GM13976 (cell line): ENCODE measurements around the gene TPRA1.
"Not testable (repeated sequence)": the region's sequence is repeated elsewhere in the genome, so short reads cannot be mapped to it uniquely, and the experiment has no call there.

ENCODE experiments used
- DNase-seq: peaks from one replicate; pipeline ENCODE4 v3.0.0; 2012; ENCODE audit warnings: low spot score
- in situ Hi-C: fragments of 300-500 bp; cut with MboI; formaldehyde crosslinking; loops from one replicate; pipeline ENCODE4 v1.12.0; 2022; ENCODE audit warnings: low sequenced_read_pairs, mixed read lengths, inconsistent platforms; ENCODE audit not compliant: unreplicated experiment
- TF ChIP-seq, protein P1 (sequence below): IDR thresholded peaks from 2 replicates; pipeline ENCODE4 v1.5.1; 2012; ENCODE audit warnings: borderline replicate concordance, mild to moderate bottlenecking; ENCODE audit not compliant: insufficient read depth; ENCODE audit errors: extremely low read depth, missing control alignments, control extremely low read depth

Gene TPRA1

DNA sequence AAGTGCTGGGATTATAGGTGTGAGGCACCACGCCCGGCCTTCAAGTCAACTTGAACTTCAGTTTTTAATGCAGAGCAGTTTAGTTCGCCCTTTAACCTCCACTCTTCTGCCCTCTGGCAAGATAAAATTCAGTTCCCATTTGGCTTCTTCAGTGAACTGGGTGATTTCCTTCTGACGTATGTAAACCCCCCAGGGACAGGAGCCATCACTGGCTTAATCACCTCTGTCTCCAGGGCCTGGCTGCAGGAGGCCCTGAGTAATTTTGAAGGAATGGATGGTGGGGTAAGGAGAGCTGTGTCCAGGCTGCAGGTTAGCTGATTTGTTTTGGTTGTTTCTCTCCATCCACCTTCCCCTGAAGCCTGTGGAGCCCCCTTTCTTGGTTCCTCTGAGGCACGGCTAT, 19.6 kb upstream of the TPRA1 start:
- DNase-seq: no peak
- TF ChIP-seq, protein P1, sequence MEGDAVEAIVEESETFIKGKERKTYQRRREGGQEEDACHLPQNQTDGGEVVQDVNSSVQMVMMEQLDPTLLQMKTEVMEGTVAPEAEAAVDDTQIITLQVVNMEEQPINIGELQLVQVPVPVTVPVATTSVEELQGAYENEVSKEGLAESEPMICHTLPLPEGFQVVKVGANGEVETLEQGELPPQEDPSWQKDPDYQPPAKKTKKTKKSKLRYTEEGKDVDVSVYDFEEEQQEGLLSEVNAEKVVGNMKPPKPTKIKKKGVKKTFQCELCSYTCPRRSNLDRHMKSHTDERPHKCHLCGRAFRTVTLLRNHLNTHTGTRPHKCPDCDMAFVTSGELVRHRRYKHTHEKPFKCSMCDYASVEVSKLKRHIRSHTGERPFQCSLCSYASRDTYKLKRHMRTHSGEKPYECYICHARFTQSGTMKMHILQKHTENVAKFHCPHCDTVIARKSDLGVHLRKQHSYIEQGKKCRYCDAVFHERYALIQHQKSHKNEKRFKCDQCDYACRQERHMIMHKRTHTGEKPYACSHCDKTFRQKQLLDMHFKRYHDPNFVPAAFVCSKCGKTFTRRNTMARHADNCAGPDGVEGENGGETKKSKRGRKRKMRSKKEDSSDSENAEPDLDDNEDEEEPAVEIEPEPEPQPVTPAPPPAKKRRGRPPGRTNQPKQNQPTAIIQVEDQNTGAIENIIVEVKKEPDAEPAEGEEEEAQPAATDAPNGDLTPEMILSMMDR: no peak
- in situ Hi-C loops: no loop called here

DNA sequence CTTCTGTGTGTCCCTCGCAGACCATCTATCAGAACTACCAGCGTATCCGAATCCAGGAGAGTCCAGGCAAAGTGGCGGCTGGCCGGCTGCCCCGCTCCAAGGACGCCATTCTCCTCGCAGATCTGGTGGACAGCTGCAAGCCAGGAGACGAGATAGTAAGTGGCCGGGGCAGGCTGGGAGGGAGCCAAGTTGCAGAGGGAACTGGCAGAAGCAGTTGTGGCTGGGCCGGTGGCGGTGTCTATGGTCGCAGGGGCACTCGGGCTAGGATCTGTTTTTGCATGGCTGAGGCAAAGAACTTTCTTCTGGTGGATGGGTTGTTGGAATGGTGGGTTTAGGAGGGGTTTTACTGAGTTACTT, 17.8 kb upstream of the TPRA1 start:
- TF ChIP-seq, protein P1: no peak
- DNase-seq: no peak
- in situ Hi-C loops: no loop called here

DNA sequence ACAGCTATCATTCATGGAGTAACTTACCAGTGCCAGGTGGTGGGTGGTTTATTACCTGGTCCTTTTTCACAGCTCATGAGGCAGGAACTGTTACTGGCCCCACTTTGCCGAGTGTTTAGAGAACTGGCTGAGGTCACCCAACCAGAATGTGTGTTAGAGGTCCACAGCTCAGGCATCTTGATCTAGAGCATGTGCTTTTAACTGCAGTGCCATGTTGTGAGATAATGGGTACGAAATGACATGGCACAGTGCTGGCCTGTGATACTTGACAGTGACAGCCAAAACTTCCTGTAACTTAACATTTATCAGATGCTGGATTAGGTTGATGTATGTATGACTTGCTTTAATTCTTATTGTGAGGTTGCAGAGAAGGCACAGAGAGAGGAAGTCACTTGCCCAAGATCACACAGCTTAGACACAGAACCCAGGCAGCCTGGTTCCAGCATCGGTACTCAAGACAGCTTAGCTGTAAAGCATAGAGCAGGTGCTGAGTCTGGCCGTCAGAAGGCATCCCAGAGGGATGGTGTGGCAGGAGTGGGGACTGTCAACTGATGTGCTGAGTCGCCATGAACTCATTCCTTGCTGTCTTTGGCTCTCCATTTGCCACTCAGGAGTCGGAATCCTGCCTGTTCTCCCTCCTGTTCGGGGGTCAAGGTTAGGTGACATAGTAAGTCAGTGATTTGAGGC, 17.3 kb upstream of the TPRA1 start:
- TF ChIP-seq, protein P1: no peak
- in situ Hi-C loops: no loop called here
- DNase-seq: no peak

DNA sequence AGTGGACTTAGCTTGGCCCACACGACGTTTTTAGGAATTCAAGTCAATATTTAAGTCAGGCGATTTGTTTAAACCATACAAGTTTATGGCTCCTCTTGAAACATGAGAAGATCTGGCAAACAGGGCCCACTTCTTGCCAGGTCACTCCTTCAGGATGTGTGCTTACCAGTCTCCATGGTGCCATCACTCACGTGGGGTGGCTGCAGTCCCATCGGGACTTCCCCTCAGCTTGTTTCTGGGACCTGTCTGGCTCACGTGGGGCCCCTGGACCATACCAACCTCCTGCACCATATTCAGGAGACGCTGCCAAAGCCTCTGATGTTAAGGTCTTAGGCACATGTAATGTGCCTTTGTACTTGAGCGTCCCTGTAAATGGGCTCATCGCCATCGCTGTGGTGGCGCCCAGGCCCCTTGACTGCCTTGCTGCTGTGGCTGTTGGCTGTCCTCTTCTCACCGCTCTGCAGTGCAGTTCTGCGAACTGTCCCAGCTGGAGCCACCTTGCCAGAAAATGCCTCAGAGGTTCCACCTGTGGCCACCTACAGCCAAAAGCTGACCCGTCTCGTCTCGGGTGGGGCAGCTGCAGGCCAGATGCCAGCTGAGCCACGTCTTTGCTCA, 16.6 kb upstream of the TPRA1 start:
- TF ChIP-seq, protein P1: no peak
- in situ Hi-C loops: no loop called here
- DNase-seq: no peak

DNA sequence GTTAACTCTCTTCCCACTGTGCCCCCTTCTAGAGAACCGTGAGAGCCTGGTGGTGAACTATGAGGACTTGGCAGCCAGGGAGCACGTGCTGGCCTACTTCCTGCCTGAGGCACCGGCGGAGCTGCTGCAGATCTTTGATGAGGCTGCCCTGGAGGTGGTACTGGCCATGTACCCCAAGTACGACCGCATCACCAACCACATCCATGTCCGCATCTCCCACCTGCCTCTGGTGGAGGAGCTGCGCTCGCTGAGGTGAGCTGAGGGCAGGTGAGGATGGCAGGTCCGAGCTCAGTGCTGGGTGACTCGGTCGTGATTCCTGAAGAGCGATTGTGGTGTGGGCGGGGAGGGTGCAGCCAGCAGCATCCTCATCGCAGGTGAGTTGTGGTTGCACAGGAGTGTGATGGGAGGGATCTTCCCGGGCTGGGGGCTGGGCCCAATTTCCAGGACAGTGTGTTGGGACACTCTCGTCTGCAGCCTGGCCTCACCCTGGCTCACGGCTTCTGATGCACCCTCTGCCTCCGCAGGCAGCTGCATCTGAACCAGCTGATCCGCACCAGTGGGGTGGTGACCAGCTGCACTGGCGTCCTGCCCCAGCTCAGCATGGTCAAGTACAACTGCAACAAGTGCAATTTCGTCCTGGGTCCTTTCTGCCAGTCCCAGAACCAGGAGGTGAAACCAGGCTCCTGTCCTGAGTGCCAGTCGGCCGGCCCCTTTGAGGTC, 15.7 kb upstream of the TPRA1 start:
- TF ChIP-seq, protein P1: no peak
- in situ Hi-C loops: no loop called here
- no peak for DNase-seq

DNA sequence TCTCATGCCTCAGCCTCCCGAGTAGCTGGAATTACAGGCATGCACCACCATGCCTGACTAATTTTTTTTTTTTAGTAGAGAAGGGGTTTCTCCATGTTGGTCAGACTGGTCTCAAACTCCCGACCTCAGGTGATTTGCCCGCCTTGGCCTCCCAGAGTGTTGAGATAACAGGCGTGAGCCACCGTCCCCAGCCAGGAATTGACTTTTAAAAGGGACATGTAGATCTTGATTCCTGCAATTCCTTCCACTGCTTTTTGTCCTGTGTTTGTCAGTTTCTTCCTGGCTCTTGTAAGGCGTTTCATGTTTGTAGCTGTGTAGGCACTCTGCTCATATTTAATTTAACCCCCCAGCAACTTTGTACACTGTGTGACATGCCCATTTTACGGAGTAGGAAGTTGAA, 15.0 kb upstream of the TPRA1 start:
- in situ Hi-C loops, DNase-seq: not testable (repeated sequence)
